H1 (cell line): ENCODE measurements around the gene FNDC11. TPM values are rescaled to one million over a fixed set of nuclear protein-coding genes. Genes with fewer than 3 reads are reported as not detected.

Experiments
- CTCF ChIA-PET: fragments of 300-600 bp; sonication (Branson Sonifier 250); formaldehyde crosslinking; loops from one replicate; lab custom pipeline; 2021; ENCODE audit not compliant: partially characterized antibody; lab: Charles Lee
- POLR2A ChIA-PET: fragments of 300-600 bp; sonication (Branson Sonifier 250); formaldehyde crosslinking; loops from one replicate; lab custom pipeline; 2021; ENCODE audit warnings: inconsistent platforms; ENCODE audit not compliant: partially characterized antibody; lab: Charles Lee
- DNase-seq, 2 experiments: peaks; one replicate each; pipeline versions ENCODE4 v3.0.0 to v3.0.0-alpha.2; 2010 to 2022; ENCODE audit warnings: low spot score in 2 of 2, low read depth in 1 of 2, mixed read lengths in 1 of 2
- FAIRE-seq: peaks from 2 replicates; lab custom pipeline; 2011; peaks lifted over from hg19 to GRCh38; lab: Jason Lieb, UNC
- H2AFZ ChIP-seq: 2 replicates; pipeline ENCODE4 v1.8.1; 2012; ENCODE audit warnings: low read length, inconsistent platforms
- H2AK5ac ChIP-seq: 2 replicates; pipeline ENCODE4 v1.6.1; 2013; ENCODE audit warnings: low read depth, low read length
- H2BK120ac ChIP-seq: replicated peaks from 2 replicates; pipeline ENCODE3; 2013; ENCODE audit warnings: low read depth, low read length, inconsistent platforms
- H2BK12ac ChIP-seq: 2 replicates; pipeline ENCODE4 v1.6.1; 2013; ENCODE audit warnings: low read depth, low read length
- H2BK15ac ChIP-seq: 2 replicates; pipeline ENCODE4 v1.6.1; 2013; ENCODE audit warnings: low read length
- H2BK20ac ChIP-seq: 2 replicates; pipeline ENCODE4 v1.6.1; 2013; ENCODE audit warnings: low read length
- H2BK5ac ChIP-seq: 2 replicates; pipeline ENCODE4 v1.6.1; 2013; ENCODE audit warnings: low read depth, low read length
- H3K14ac ChIP-seq: 2 replicates; pipeline ENCODE4 v1.6.1; 2013; ENCODE audit warnings: inconsistent platforms; ENCODE audit not compliant: insufficient read length
- H3K18ac ChIP-seq: 2 replicates; pipeline ENCODE4 v1.6.1; 2013; ENCODE audit warnings: low read length; ENCODE audit errors: extremely low read depth
- H3K23ac ChIP-seq: 2 replicates; pipeline ENCODE4 v1.6.1; 2013; ENCODE audit warnings: inconsistent platforms; ENCODE audit not compliant: insufficient read length
- H3K23me2 ChIP-seq: 2 replicates; pipeline ENCODE4 v1.6.1; 2013; ENCODE audit warnings: low read depth, low read length
- H3K27ac ChIP-seq: 2 replicates; pipeline ENCODE4 v1.6.1; 2011; ENCODE audit warnings: low read depth, low read length, inconsistent platforms
- H3K27me3 ChIP-seq, 4 experiments: replicated peaks in 1 of 4; 1 replicate in 1 of 4; 2 replicates in 3 of 4; pipeline versions ENCODE4 v1.6.1 to v1.8.1; 2011 to 2013; ENCODE audit warnings: low read length in 3 of 4, mild to moderate bottlenecking in 3 of 4, inconsistent platforms in 2 of 4, mixed read lengths in 2 of 4, moderate library complexity in 1 of 4; ENCODE audit not compliant: control insufficient read depth in 3 of 4, insufficient read depth in 3 of 4; ENCODE audit errors: extremely low read depth in 1 of 4
- H3K36me3 ChIP-seq, 4 experiments: 2 replicates each; pipeline versions ENCODE4 v1.6.1 to v1.8.1; 2011 to 2013; ENCODE audit warnings: mild to moderate bottlenecking in 4 of 4, low read length in 3 of 4, moderate library complexity in 2 of 4, control low read depth in 1 of 4, inconsistent platforms in 1 of 4; ENCODE audit not compliant: insufficient read depth in 4 of 4, control insufficient read depth in 2 of 4
- H3K4ac ChIP-seq: replicated peaks from 2 replicates; pipeline ENCODE3; 2013; ENCODE audit warnings: low read length, low read depth, mixed read lengths, inconsistent platforms; ENCODE audit not compliant: insufficient read length
- H3K4me1 ChIP-seq, 4 experiments: replicated peaks in 1 of 4; 1 replicate in 1 of 4; 2 replicates in 3 of 4; pipeline versions ENCODE4 v1.6.1 to v1.8.1; 2011 to 2013; ENCODE audit warnings: low read length in 3 of 4, inconsistent platforms in 2 of 4, mixed read lengths in 1 of 4; ENCODE audit not compliant: insufficient read depth in 4 of 4, control insufficient read depth in 3 of 4
- H3K4me2 ChIP-seq, 2 experiments: 2 replicates each; pipeline versions ENCODE4 v1.6.1 to v1.8.1; 2011 to 2013; ENCODE audit warnings: low read depth in 2 of 2, low read length in 2 of 2, control low read depth in 1 of 2, inconsistent platforms in 1 of 2, mild to moderate bottlenecking in 1 of 2; ENCODE audit not compliant: insufficient read depth in 1 of 2
- H3K4me3 ChIP-seq, 4 experiments: fragments of 200-600, 300-600 bp in 1 of 4; sonication (generic), shearing (Covaris generic), sonication (Bioruptor Twin) in 1 of 4; 2 replicates each; pipeline versions ENCODE4 v1.5.1 to v1.8.1; 2011 to 2016; ENCODE audit warnings: low read length in 4 of 4, low read depth in 3 of 4, control low read depth in 2 of 4, inconsistent platforms in 2 of 4, mild to moderate bottlenecking in 2 of 4, mixed read lengths in 1 of 4, moderate library complexity in 1 of 4; ENCODE audit not compliant: insufficient read depth in 2 of 4; ENCODE audit errors: extremely low read depth in 1 of 4
- H3K56ac ChIP-seq: replicated peaks from 2 replicates; pipeline ENCODE3; 2013; ENCODE audit warnings: low read depth, mild to moderate bottlenecking, mixed read lengths, low read length, inconsistent platforms; ENCODE audit not compliant: insufficient read length
- H3K79me1 ChIP-seq: 2 replicates; pipeline ENCODE4 v1.6.1; 2013; ENCODE audit warnings: low read depth, low read length, control low read depth
- H3K79me2 ChIP-seq, 2 experiments: 2 replicates each; pipeline versions ENCODE4 v1.6.1 to v1.8.1; 2012 to 2013; ENCODE audit warnings: low read length in 2 of 2, mild to moderate bottlenecking in 2 of 2, inconsistent platforms in 1 of 2; ENCODE audit not compliant: insufficient read depth in 2 of 2, control insufficient read depth in 1 of 2
- H3K9ac ChIP-seq, 4 experiments: replicated peaks in 1 of 4; 1 replicate in 1 of 4; 2 replicates in 3 of 4; pipeline versions ENCODE4 v1.6.1 to v1.8.1; 2011 to 2013; ENCODE audit warnings: low read depth in 3 of 4, low read length in 3 of 4, control low read depth in 2 of 4, mild to moderate bottlenecking in 2 of 4, moderate library complexity in 2 of 4, inconsistent platforms in 1 of 4; ENCODE audit errors: extremely low read depth in 1 of 4
- H3K9me3 ChIP-seq, 2 experiments: 2 replicates each; pipeline versions ENCODE4 v1.6.1 to v1.8.1; 2012 to 2013; ENCODE audit warnings: mild to moderate bottlenecking in 2 of 2, moderate library complexity in 2 of 2, control low read depth in 1 of 2, inconsistent platforms in 1 of 2, low read depth in 1 of 2, low read length in 1 of 2, mixed read lengths in 1 of 2; ENCODE audit not compliant: insufficient read depth in 2 of 2
- H4K20me1 ChIP-seq, 2 experiments: replicated peaks in 1 of 2; 2 replicates each; pipeline versions ENCODE3 to v1.8.1; 2011 to 2013; ENCODE audit warnings: inconsistent platforms in 2 of 2, low read length in 2 of 2, mild to moderate bottlenecking in 1 of 2; ENCODE audit not compliant: insufficient read depth in 2 of 2, control insufficient read depth in 1 of 2
- H4K5ac ChIP-seq: 2 replicates; pipeline ENCODE4 v1.6.1; 2013; ENCODE audit warnings: low read length, low read depth, mixed read lengths, inconsistent platforms; ENCODE audit not compliant: insufficient read length
- H4K8ac ChIP-seq: 2 replicates; pipeline ENCODE4 v1.8.0; 2013; ENCODE audit warnings: mild to moderate bottlenecking, moderate library complexity, low read length, inconsistent platforms; ENCODE audit not compliant: insufficient read depth; ENCODE audit errors: extremely low read depth
- H4K91ac ChIP-seq: replicated peaks from 2 replicates; pipeline ENCODE3; 2013; ENCODE audit warnings: low read length, mixed read lengths, inconsistent platforms; ENCODE audit not compliant: insufficient read length
- BRCA1 ChIP-seq: IDR thresholded peaks from 2 replicates; pipeline ENCODE4 v1.6.1; 2012; ENCODE audit warnings: low read depth, low read length, improper control_type of control experiment
- CBX8 ChIP-seq: fragments of 300-800, 300-1000 bp; sonication (generic); IDR thresholded peaks from 2 replicates; pipeline ENCODE4 v1.7.1; 2016; ENCODE audit warnings: low read depth, low read length, borderline replicate concordance
- EZH2 ChIP-seq: fragments of 200-600 bp; sonication (generic); IDR thresholded peaks from 2 replicates; pipeline ENCODE4 v1.7.1; 2012; ENCODE audit warnings: low read depth, mild to moderate bottlenecking, moderate library complexity, low read length, inconsistent platforms; ENCODE audit not compliant: severe bottlenecking
- GTF2F1 ChIP-seq: IDR thresholded peaks from 2 replicates; pipeline ENCODE4 v1.6.1; 2012; ENCODE audit warnings: low read depth, low read length, improper control_type of control experiment, borderline replicate concordance
- JUND ChIP-seq: IDR thresholded peaks from 2 replicates; pipeline ENCODE4 v1.6.1; 2011; ENCODE audit warnings: mild to moderate bottlenecking, improper control_type of control experiment, low read length
- KDM4A ChIP-seq: IDR thresholded peaks from one replicate; pipeline ENCODE4 v1.7.1; 2012; ENCODE audit warnings: low read depth, mild to moderate bottlenecking, moderate library complexity, low read length, inconsistent platforms; ENCODE audit not compliant: severe bottlenecking
- PHF8 ChIP-seq: fragments of 200-600 bp; sonication (generic); conservative IDR thresholded peaks from 2 replicates; pipeline ENCODE4 v1.7.1; 2012; ENCODE audit warnings: low read depth, mild to moderate bottlenecking, inconsistent platforms, low read length, moderate library complexity
- POLR2A ChIP-seq, 2 experiments: IDR thresholded peaks; 1 replicate in 1 of 2; 2 replicates in 1 of 2; pipeline ENCODE4 v1.6.1; 2011; ENCODE audit warnings: low read depth in 2 of 2, low read length in 2 of 2, mild to moderate bottlenecking in 2 of 2; ENCODE audit errors: control extremely low read depth in 1 of 2
- RFX5 ChIP-seq: IDR thresholded peaks from 2 replicates; pipeline ENCODE4 v1.6.1; 2011; ENCODE audit warnings: low read depth, low read length, improper control_type of control experiment, borderline replicate concordance
- WGBS, 2 experiments: shearing (Covaris generic) in 1 of 2; methylation state at CpG; one replicate each; pipeline versions ENCODE4 v1.1.6 to v1.1.7; 2013 to 2015; ENCODE audit warnings: low lambda C conversion rate in 2 of 2, mixed read lengths in 2 of 2, inconsistent platforms in 1 of 2, low coverage in 1 of 2, missing lambda C conversion rate in 1 of 2; ENCODE audit not compliant: insufficient replicate concordance in 2 of 2, insufficient coverage in 1 of 2, insufficient read length in 1 of 2; ENCODE audit errors: extremely low coverage in 1 of 2, missing lambda C conversion rate in 1 of 2; 5-methylcytosine and 5-hydroxymethylcytosine counted together
- polyA plus RNA-seq, 7 experiments: library from polyadenylated mRNA; depleted of rRNA in 3 of 7; stranded (reverse) in 5 of 7; unstranded in 2 of 7; fragments of >200 nt in 5 of 7; fragments of 200-250 nt in 2 of 7; gene quantifications; 1 replicate in 5 of 7; 2 replicates in 1 of 7; 4 replicates in 1 of 7; pipeline versions ENCODE4 v1.2.1 to v1.2.3, GENCODE V29; 2011 to 2013; ENCODE audit warnings: missing spikeins in 2 of 7, mixed read lengths in 2 of 7
- total RNA-seq: library from RNA; stranded (reverse); fragmentation: NEBNext Ultra II Directional; extraction: Animal tissue kit (Norgen Biotek cat#: 25700); gene quantifications from 2 replicates; pipeline ENCODE4 v1.2.1, GENCODE V29; 2021
- TF ChIP-seq, protein P1 (sequence below), 3 experiments: IDR thresholded peaks; 1 replicate in 2 of 3; 2 replicates in 1 of 3; pipeline versions ENCODE4 v1.5.1 to v1.6.1; 2011; ENCODE audit warnings: low read length in 3 of 3, mild to moderate bottlenecking in 3 of 3, inconsistent platforms in 2 of 3, low read depth in 1 of 3, moderate library complexity in 1 of 3; ENCODE audit not compliant: insufficient read depth in 1 of 3; ENCODE audit errors: control extremely low read depth in 1 of 3

The FNDC11 gene
- total and polyA plus RNA-seq, 2 of the 8 experiments (the other 6 are each of a cell fraction or from before 2014, with no cell fraction given), result 2.6 to 8.8 TPM

DNA sequence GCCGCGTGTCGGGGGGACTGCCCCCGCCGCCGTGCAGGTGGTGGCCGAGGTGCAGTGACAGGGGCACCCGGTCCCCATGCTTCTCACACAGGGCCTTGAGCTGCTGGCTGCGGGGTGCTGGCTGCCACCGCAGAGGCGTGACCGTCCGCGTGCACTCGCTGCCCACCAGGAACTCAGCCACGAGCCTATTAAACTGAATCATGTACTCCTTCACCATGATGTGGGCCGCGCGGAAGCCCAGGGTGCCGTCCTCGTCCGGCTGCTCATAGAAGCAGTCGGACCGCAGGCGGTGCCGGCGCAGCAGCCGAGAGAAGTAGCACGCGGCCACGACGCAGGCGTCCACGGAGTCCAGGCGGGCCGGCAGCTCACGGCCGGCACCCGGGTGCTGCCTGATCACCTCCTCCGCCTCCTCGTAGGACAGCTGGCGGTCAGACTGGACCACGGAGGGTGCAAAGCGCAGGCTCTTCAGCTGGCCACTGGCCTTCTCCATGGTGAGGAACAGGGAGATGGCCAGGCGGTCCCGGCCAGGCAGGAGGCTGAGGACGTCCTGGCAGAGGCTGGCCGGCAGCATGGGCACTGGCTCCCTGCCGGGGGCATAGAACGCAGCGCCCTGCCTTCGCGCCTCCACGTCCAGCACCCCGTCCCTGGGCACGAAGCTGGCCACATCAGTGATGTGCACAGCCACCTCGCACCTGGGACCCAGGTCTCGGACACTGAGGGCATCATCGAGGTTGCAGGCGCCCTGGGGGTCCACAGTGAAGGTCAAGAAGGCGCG lies 10.3 kb downstream of the FNDC11 start:
- Histone ChIP-seq H3K23ac (no peak overlapping the region), H2BK5ac (no peak overlapping the region), H2BK20ac (no peak overlapping the region), H2BK120ac (no peak overlapping the region), H3K4me1 (no peaks in the 10 kb centered on the region), H3K23me2 (no peaks in the 10 kb centered on the region), H3K4me3 (no peak overlapping the region), H3K4ac (no peak overlapping the region), H2AK5ac (no peak overlapping the region), H2BK12ac (no peak overlapping the region), H3K9me3 (no peaks in the 10 kb centered on the region), H3K18ac (no peak overlapping the region), H3K79me2 (no peaks in the 10 kb centered on the region), H4K20me1 (no peaks in the 10 kb centered on the region), H3K56ac (no peak overlapping the region), H3K9ac (no peak overlapping the region), H3K27me3 (no peaks in the 10 kb centered on the region), H3K36me3 (no peaks in the 10 kb centered on the region; a peak in 4 of 8 replicates), H3K4me2 (no peak overlapping the region), H4K5ac (no peak overlapping the region), H4K8ac (peak overlapping the region; percentile 25), H2BK15ac (no peak overlapping the region), H3K79me1 (no peaks in the 10 kb centered on the region), H3K27ac (no peak overlapping the region), H3K14ac (no peak overlapping the region), H4K91ac (no peak overlapping the region), H2AFZ (no peak overlapping the region)
- ChIA-PET CTCF (interaction anchor here (1.0 to 1.7 kb wide), 3 partner anchors 68 to 122 kb away, joined by 3 to 4 read pairs (median 3); no protein-coding TSS in a partner anchor), POLR2A (interaction anchor here (1.1 to 3.4 kb wide), 2 partner anchors 10 to 13 kb away, joined by 3 to 12 read pairs; partner anchors contain the start of gene HELZ2)
- DNase-seq, result no peak
- WGBS, 2 experiments, result 95% methylated on average over 47 of the region's 62 CpGs; no CpG with 5 or more reads in 1 of the 2 experiments
- FAIRE-seq, result no peak
- no peak for TF ChIP-seq GTF2F1
- no peak for TF ChIP-seq JUND
- no peak for TF ChIP-seq PHF8
- TF ChIP-seq BRCA1, result no peak
- no peak for TF ChIP-seq CBX8
- TF ChIP-seq KDM4A, result no peak
- TF ChIP-seq RFX5, result no peak
- TF ChIP-seq POLR2A (IDR thresholded peaks at IDR 0.05; ENCODE audit: control extremely low read depth in 1 of 2, low read depth in 2 of 2, low read length in 2 of 2), result no peak
- TF ChIP-seq, protein P1, sequence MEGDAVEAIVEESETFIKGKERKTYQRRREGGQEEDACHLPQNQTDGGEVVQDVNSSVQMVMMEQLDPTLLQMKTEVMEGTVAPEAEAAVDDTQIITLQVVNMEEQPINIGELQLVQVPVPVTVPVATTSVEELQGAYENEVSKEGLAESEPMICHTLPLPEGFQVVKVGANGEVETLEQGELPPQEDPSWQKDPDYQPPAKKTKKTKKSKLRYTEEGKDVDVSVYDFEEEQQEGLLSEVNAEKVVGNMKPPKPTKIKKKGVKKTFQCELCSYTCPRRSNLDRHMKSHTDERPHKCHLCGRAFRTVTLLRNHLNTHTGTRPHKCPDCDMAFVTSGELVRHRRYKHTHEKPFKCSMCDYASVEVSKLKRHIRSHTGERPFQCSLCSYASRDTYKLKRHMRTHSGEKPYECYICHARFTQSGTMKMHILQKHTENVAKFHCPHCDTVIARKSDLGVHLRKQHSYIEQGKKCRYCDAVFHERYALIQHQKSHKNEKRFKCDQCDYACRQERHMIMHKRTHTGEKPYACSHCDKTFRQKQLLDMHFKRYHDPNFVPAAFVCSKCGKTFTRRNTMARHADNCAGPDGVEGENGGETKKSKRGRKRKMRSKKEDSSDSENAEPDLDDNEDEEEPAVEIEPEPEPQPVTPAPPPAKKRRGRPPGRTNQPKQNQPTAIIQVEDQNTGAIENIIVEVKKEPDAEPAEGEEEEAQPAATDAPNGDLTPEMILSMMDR (IDR thresholded peaks at IDR 0.05; ENCODE audit: control extremely low read depth in 1 of 3, insufficient read depth in 1 of 3, low read depth in 1 of 3, low read length in 3 of 3), result no peak
- TF ChIP-seq EZH2, result no peak
